DOHH2 (cell line): Measurements from ENCODE around the gene SORT1.

Experiments used
- EZH2phosphoT487 ChIP-seq: fragments of 200-600 bp; sonication (generic); IDR thresholded peaks from 2 replicates; pipeline ENCODE4 v1.6.1; 2017; ENCODE audit warnings: borderline replicate concordance, mild to moderate bottlenecking, antibody characterized with exemption, low read length, moderate library complexity, mixed read lengths
- TF ChIP-seq, protein P1 (sequence below): fragments of 200-600 bp; sonication (generic); IDR thresholded peaks from one replicate; pipeline ENCODE4 v1.5.1; 2014; ENCODE audit warnings: antibody characterized with exemption, mild to moderate bottlenecking, low read depth, low read length; ENCODE audit not compliant: poor library complexity, severe bottlenecking

DNA sequence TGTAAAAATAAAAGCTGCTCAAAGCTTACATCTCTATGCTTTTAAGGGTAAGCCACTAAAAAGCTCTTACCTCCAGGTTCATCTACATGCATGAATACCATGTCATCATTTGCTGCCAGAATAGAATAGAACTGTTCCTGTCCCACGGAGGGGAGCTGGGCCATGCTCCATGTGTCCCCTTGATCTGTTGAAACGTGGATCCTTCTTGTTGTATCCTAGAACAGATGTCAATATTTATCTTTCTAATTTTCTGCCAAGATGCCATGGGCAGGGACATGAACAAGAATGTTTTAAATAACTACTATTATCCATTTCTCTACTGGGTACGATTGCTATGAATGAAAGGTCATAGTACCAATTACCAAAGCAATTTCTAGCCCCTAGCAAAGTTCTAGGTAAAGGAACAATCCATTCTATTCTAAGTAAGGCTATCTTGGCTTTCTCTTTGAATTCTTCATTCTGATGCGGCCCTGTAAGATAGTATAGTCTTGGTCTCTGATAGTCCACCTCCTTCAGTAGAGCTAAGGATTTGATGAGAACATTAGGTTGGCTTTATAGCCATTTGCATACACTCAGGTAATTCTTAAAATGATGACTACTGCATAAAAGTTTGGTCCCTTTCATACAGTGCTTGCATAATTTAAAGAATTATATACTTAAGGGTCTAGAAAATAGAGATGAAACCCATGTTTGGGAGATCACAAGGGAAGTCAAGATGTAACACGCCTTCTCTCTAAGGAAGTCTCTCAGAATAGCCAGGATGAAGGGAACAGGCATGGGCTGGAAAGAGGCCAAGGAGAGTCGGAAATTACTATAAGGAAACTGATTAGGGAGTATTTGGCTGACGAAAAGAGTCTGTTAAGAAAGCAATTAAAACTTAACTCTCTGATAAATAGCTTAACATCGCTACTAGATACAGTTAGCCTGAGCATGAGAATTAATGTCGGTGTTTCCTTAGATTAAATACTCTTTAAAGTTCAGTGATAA, 55.5 kb downstream of the SORT1 start:
- TF ChIP-seq, protein P1, sequence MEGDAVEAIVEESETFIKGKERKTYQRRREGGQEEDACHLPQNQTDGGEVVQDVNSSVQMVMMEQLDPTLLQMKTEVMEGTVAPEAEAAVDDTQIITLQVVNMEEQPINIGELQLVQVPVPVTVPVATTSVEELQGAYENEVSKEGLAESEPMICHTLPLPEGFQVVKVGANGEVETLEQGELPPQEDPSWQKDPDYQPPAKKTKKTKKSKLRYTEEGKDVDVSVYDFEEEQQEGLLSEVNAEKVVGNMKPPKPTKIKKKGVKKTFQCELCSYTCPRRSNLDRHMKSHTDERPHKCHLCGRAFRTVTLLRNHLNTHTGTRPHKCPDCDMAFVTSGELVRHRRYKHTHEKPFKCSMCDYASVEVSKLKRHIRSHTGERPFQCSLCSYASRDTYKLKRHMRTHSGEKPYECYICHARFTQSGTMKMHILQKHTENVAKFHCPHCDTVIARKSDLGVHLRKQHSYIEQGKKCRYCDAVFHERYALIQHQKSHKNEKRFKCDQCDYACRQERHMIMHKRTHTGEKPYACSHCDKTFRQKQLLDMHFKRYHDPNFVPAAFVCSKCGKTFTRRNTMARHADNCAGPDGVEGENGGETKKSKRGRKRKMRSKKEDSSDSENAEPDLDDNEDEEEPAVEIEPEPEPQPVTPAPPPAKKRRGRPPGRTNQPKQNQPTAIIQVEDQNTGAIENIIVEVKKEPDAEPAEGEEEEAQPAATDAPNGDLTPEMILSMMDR, result no peak
- TF ChIP-seq EZH2phosphoT487, result no peak
